IMR-90 (cell line): ENCODE data around the gene ZSWIM9. TPM values are rescaled to one million over a fixed set of nuclear protein-coding genes. Genes with fewer than 3 reads are reported as not detected.

Experiments used
- ATAC-seq: fragments of 200-7000 bp; cut with Tn5 transposase; 2 replicates; pipeline ENCODE4 v1.9.1; 2020; ENCODE audit warnings: low read depth, mild to moderate bottlenecking, moderate library complexity
- BruUV-seq: library from RNA; stranded (reverse); fragments of 400-500 nt; replicated peaks from 2 replicates; lab custom pipeline; 2021; lab: Mats Ljungman, UMichigan
- CTCF ChIA-PET: fragments of 300-600 bp; formaldehyde crosslinking; extraction: SDS; loops from one replicate; lab custom pipeline; 2021; ENCODE audit warnings: antibody characterized with exemption; lab: Yijun Ruan, JAX
- POLR2A ChIA-PET: fragments of 300-600 bp; sonication (Branson Sonifier 250); formaldehyde crosslinking; loops from one replicate; lab custom pipeline; 2022; ENCODE audit warnings: antibody characterized with exemption; ENCODE audit not compliant: unreplicated experiment; lab: Charles Lee
- DNase-seq: peaks from one replicate; pipeline ENCODE4 v3.0.0; 2013
- H2AFZ ChIP-seq: replicated peaks from 2 replicates; pipeline ENCODE3; 2013; ENCODE audit warnings: low read length, mild to moderate bottlenecking; ENCODE audit not compliant: poor library complexity
- H2AK5ac ChIP-seq: 2 replicates; pipeline ENCODE4 v1.6.1; 2013; ENCODE audit warnings: low read depth, low read length, inconsistent platforms
- H2AK9ac ChIP-seq: replicated peaks from 2 replicates; pipeline ENCODE3; 2013; ENCODE audit warnings: mild to moderate bottlenecking, low read depth, low read length, moderate library complexity; ENCODE audit not compliant: poor library complexity
- H2BK120ac ChIP-seq: 2 replicates; pipeline ENCODE4 v1.6.1; 2013; ENCODE audit warnings: low read depth, low read length, inconsistent platforms
- H2BK15ac ChIP-seq: 3 replicates; pipeline ENCODE4 v1.6.1; 2013; ENCODE audit warnings: low read depth, low read length, inconsistent platforms
- H2BK20ac ChIP-seq: 2 replicates; pipeline ENCODE4 v1.6.1; 2013; ENCODE audit warnings: low read depth, mild to moderate bottlenecking, inconsistent platforms, low read length, moderate library complexity
- H2BK5ac ChIP-seq: 2 replicates; pipeline ENCODE4 v1.6.1; 2013; ENCODE audit warnings: mild to moderate bottlenecking, low read depth, low read length, inconsistent platforms; ENCODE audit not compliant: poor library complexity, severe bottlenecking
- H3K14ac ChIP-seq: replicated peaks from 2 replicates; pipeline ENCODE4 v1.6.1; 2013; ENCODE audit warnings: low read depth, low read length, inconsistent platforms
- H3K18ac ChIP-seq: 2 replicates; pipeline ENCODE4 v1.6.1; 2013; ENCODE audit warnings: low read depth, low read length, control low read depth
- H3K23ac ChIP-seq: 2 replicates; pipeline ENCODE4 v1.6.1; 2013; ENCODE audit warnings: low read depth, low read length, inconsistent platforms
- H3K27ac ChIP-seq: 2 replicates; pipeline ENCODE4 v1.5.1; 2013; ENCODE audit warnings: mild to moderate bottlenecking, control low read depth, low read length; ENCODE audit not compliant: insufficient read depth
- H3K27me3 ChIP-seq: 2 replicates; pipeline ENCODE4 v1.6.1; 2013; ENCODE audit warnings: low read length; ENCODE audit not compliant: control insufficient read depth, insufficient read depth
- H3K36me3 ChIP-seq: 2 replicates; pipeline ENCODE4 v1.6.1; 2013; ENCODE audit warnings: low read length, mixed read lengths; ENCODE audit not compliant: control insufficient read depth, insufficient read depth
- H3K4ac ChIP-seq: 2 replicates; pipeline ENCODE4 v1.6.1; 2013; ENCODE audit warnings: low read depth, low read length, inconsistent platforms
- H3K4me1 ChIP-seq: 2 replicates; pipeline ENCODE4 v1.6.1; 2013; ENCODE audit warnings: low read length, mixed read lengths; ENCODE audit not compliant: control insufficient read depth, insufficient read depth
- H3K4me2 ChIP-seq: 2 replicates; pipeline ENCODE4 v1.6.1; 2013; ENCODE audit warnings: low read depth, mild to moderate bottlenecking, control low read depth, low read length, moderate library complexity
- H3K4me3 ChIP-seq: 2 replicates; pipeline ENCODE4 v1.5.1; 2013; ENCODE audit warnings: low read depth, mild to moderate bottlenecking, control low read depth, low read length, moderate library complexity; ENCODE audit not compliant: insufficient read depth
- H3K56ac ChIP-seq: 2 replicates; pipeline ENCODE4 v1.6.1; 2013; ENCODE audit warnings: low read length, inconsistent platforms; ENCODE audit not compliant: insufficient read depth; ENCODE audit errors: extremely low read depth
- H3K79me1 ChIP-seq, 2 experiments: 2 replicates each; pipeline ENCODE4 v1.6.1; 2013; ENCODE audit warnings: low read length in 2 of 2, inconsistent platforms in 1 of 2, low read depth in 1 of 2
- H3K9ac ChIP-seq: 2 replicates; pipeline ENCODE4 v1.6.1; 2013; ENCODE audit warnings: low read depth, low read length, control low read depth
- H3K9me1 ChIP-seq: 2 replicates; pipeline ENCODE4 v1.6.1; 2013; ENCODE audit warnings: low read length, inconsistent platforms; ENCODE audit not compliant: insufficient read depth
- H3K9me3 ChIP-seq: 2 replicates; pipeline ENCODE4 v1.6.1; 2013; ENCODE audit warnings: low read length; ENCODE audit not compliant: control insufficient read depth, insufficient read depth
- H4K20me1 ChIP-seq: 2 replicates; pipeline ENCODE4 v1.6.1; 2013; ENCODE audit warnings: low read length, inconsistent platforms; ENCODE audit not compliant: insufficient read depth
- H4K5ac ChIP-seq: 2 replicates; pipeline ENCODE4 v1.6.1; 2013; ENCODE audit warnings: mild to moderate bottlenecking, low read depth, low read length, control low read depth
- H4K8ac ChIP-seq, 2 experiments: 2 replicates each; pipeline ENCODE4 v1.6.1; 2013; ENCODE audit warnings: low read depth in 2 of 2, low read length in 2 of 2, control low read depth in 1 of 2, inconsistent platforms in 1 of 2
- H4K91ac ChIP-seq: 2 replicates; pipeline ENCODE4 v1.6.1; 2013; ENCODE audit warnings: low read depth, low read length, inconsistent platforms; ENCODE audit not compliant: insufficient read depth
- BHLHE40 ChIP-seq: fragments of 150-350 bp; IDR thresholded peaks from 2 replicates; pipeline ENCODE4 v1.6.1; 2016; ENCODE audit warnings: mild to moderate bottlenecking, low read depth, low read length
- CEBPB ChIP-seq: IDR thresholded peaks from 2 replicates; pipeline ENCODE4 v1.6.1; 2012; ENCODE audit warnings: low read depth, low read length, improper control_type of control experiment
- CHD1 ChIP-seq: IDR thresholded peaks from 2 replicates; pipeline ENCODE4 v1.6.1; 2012; ENCODE audit warnings: low read depth, low read length, improper control_type of control experiment
- FOS ChIP-seq: fragments of 150-350 bp; IDR thresholded peaks from 2 replicates; pipeline ENCODE4 v1.6.1; 2016; ENCODE audit warnings: low read depth, low read length
- MAFK ChIP-seq: IDR thresholded peaks from 2 replicates; pipeline ENCODE4 v1.6.1; 2012; ENCODE audit warnings: low read depth, low read length, improper control_type of control experiment
- MAZ ChIP-seq: IDR thresholded peaks from 2 replicates; pipeline ENCODE4 v1.6.1; 2012; ENCODE audit warnings: low read depth, mild to moderate bottlenecking, low read length, improper control_type of control experiment, moderate library complexity, borderline replicate concordance
- MXI1 ChIP-seq: IDR thresholded peaks from 2 replicates; pipeline ENCODE4 v1.6.1; 2012; ENCODE audit warnings: low read depth, mild to moderate bottlenecking, low read length, moderate library complexity, borderline replicate concordance
- POLR2A ChIP-seq: IDR thresholded peaks from 2 replicates; pipeline ENCODE4 v1.6.1; 2012; ENCODE audit warnings: mild to moderate bottlenecking, low read depth, low read length
- RAD21 ChIP-seq: IDR thresholded peaks from 2 replicates; pipeline ENCODE4 v1.6.1; 2012; ENCODE audit warnings: low read length, improper control_type of control experiment
- RCOR1 ChIP-seq: IDR thresholded peaks from 2 replicates; pipeline ENCODE4 v1.6.1; 2012; ENCODE audit warnings: mild to moderate bottlenecking, low read length, improper control_type of control experiment; ENCODE audit not compliant: insufficient replicate concordance
- RFX5 ChIP-seq: IDR thresholded peaks from 2 replicates; pipeline ENCODE4 v1.8.0; 2012; ENCODE audit warnings: low read depth, mild to moderate bottlenecking, low read length, moderate library complexity
- SMC3 ChIP-seq: fragments of 150-350 bp; IDR thresholded peaks from 2 replicates; pipeline ENCODE4 v1.6.1; 2016; ENCODE audit warnings: low read depth, mild to moderate bottlenecking, antibody characterized with exemption, low read length, moderate library complexity
- WGBS, 2 experiments: methylation state at CpG; one replicate each; pipeline versions ENCODE4 v1.1.5 to v1.1.7; 2013; ENCODE audit warnings: missing lambda C conversion rate in 2 of 2; ENCODE audit not compliant: insufficient read length in 1 of 2; ENCODE audit errors: extremely low coverage in 2 of 2; 5-methylcytosine and 5-hydroxymethylcytosine counted together
- dilution Hi-C: fragments of 300-500 bp; cut with HindIII; formaldehyde crosslinking; loops from one replicate; pipeline ENCODE4 v1.14.3; 2018; ENCODE audit warnings: low sequenced_read_pairs; ENCODE audit not compliant: unreplicated experiment
- in situ Hi-C: fragments of 300-500 bp; cut with MboI; formaldehyde crosslinking; loops from 3 replicates; pipeline ENCODE4 v1.14.3; 2019; ENCODE audit warnings: low sequenced_read_pairs, inconsistent platforms, mixed read lengths
- intact Hi-C: fragments of 100-400 bp; cut with micrococcal nuclease; formaldehyde crosslinking; loops from 2 replicates; pipeline ENCODE4 v1.10.0; 2022
- polyA plus RNA-seq, 3 experiments: library from polyadenylated mRNA; depleted of rRNA; stranded (reverse); fragments of >200 nt; gene quantifications; 2 replicates each; pipeline ENCODE4 v1.2.3, GENCODE V29; 2012; ENCODE audit warnings: low replicate concordance in 1 of 3
- total RNA-seq: library from RNA; depleted of rRNA; stranded (reverse); fragments of >200 nt; gene quantifications from 2 replicates; pipeline ENCODE4 v1.2.3, GENCODE V29; 2012
- TF ChIP-seq, protein P1 (sequence below): conservative IDR thresholded peaks from 2 replicates; pipeline ENCODE4 v1.5.1; 2012; ENCODE audit warnings: mild to moderate bottlenecking, low read depth, low read length, improper control_type of control experiment
- TF ChIP-seq, protein P2 (sequence below): fragments of 150-350 bp; IDR thresholded peaks from 2 replicates; pipeline ENCODE4 v1.6.1; 2017; ENCODE audit warnings: mild to moderate bottlenecking, antibody characterized with exemption, low read length, low read depth

ZSWIM9 gene
- total and polyA plus RNA-seq, 2 of the 4 experiments (the other 2 are of a cell fraction) = 0.54 to 2.2 TPM

DNA sequence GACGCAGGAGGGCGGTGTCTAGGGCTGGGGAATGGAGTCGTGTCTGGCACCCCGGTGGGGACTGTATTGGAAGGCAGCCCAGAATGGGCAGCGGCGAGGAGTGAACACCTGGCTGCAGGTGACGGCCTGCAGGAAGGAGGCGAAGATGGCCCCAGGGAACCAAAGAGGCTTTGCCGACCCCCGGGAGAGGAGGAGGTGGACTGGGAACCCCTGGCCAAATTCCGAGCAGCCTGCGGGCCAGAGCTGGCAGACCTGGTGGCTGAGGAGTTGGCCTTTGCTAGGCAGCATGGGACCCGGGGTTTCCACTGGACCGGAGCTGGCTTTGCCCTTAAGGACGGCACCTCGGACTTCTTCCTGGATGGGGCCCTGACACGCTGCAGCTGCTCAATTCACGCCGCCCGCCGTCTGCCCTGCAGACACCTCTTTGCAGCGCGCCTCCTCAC is 25.9 kb downstream of the ZSWIM9 start:
- no peak overlapping the region for H4K91ac ChIP-seq
- DNase-seq (no peak), ATAC-seq (peak; percentile 16; the same call in 1 of the 2 replicates)
- peaks cover 0 to 4% of the 10 kb centered on the region in 2 experiments; a peak in 2 of 4 replicates for H3K79me1 ChIP-seq
- no peak overlapping the region for H3K23ac ChIP-seq
- H4K5ac ChIP-seq = no peak overlapping the region
- H3K4ac ChIP-seq = no peak overlapping the region
- H2BK120ac ChIP-seq = no peak overlapping the region
- H3K9me3 ChIP-seq = no peaks in the 10 kb centered on the region
- H3K4me3 ChIP-seq = no peak overlapping the region
- H2BK5ac ChIP-seq = no peak overlapping the region
- no peak overlapping the region for H2BK15ac ChIP-seq
- H2AK5ac ChIP-seq = no peak overlapping the region
- H3K36me3 ChIP-seq = no peaks in the 10 kb centered on the region
- no peak overlapping the region for H3K56ac ChIP-seq
- no peak overlapping the region for H2AFZ ChIP-seq
- H3K14ac ChIP-seq = no peak overlapping the region
- no peak overlapping the region for H3K4me2 ChIP-seq
- in situ Hi-C loops (no loop called here), dilution Hi-C loops (no loop called here), intact Hi-C loops (no loop called here)
- H3K18ac ChIP-seq = no peak overlapping the region
- H3K9ac ChIP-seq = no peak overlapping the region
- no TSS peak for BruUV-seq
- no peak overlapping the region for H3K27ac ChIP-seq
- CTCF ChIA-PET = interaction anchor here (0.6 kb wide), 1 partner anchor 23 kb away, joined by 3 read pairs; no protein-coding TSS in a partner anchor
- H4K20me1 ChIP-seq = peaks cover 4% of the 10 kb centered on the region; the same call in 1 of the 2 replicates
- WGBS, 2 experiments = 63% methylated on average over 13 of the region's 23 CpGs; no CpG with 5 or more reads in 1 of the 2 experiments
- no peaks in the 10 kb centered on the region for H3K4me1 ChIP-seq
- peaks cover 4% of the 10 kb centered on the region for H3K9me1 ChIP-seq
- POLR2A ChIA-PET = interaction anchor here (0.7 kb wide), 1 partner anchor 48 kb away, joined by 7 read pairs; no protein-coding TSS in a partner anchor
- H2BK20ac ChIP-seq = no peak overlapping the region
- no peak overlapping the region for H2AK9ac ChIP-seq
- no peak for TF ChIP-seq RAD21
- no peak for TF ChIP-seq CEBPB
- no peak for TF ChIP-seq RFX5
- no peak for TF ChIP-seq RCOR1
- TF ChIP-seq MAZ = no peak
- no peak for TF ChIP-seq POLR2A
- no peak for TF ChIP-seq SMC3
- no peak for TF ChIP-seq BHLHE40
- TF ChIP-seq CHD1 = no peak
- no peak for TF ChIP-seq MXI1
- no peak for TF ChIP-seq MAFK
- TF ChIP-seq, protein P1, sequence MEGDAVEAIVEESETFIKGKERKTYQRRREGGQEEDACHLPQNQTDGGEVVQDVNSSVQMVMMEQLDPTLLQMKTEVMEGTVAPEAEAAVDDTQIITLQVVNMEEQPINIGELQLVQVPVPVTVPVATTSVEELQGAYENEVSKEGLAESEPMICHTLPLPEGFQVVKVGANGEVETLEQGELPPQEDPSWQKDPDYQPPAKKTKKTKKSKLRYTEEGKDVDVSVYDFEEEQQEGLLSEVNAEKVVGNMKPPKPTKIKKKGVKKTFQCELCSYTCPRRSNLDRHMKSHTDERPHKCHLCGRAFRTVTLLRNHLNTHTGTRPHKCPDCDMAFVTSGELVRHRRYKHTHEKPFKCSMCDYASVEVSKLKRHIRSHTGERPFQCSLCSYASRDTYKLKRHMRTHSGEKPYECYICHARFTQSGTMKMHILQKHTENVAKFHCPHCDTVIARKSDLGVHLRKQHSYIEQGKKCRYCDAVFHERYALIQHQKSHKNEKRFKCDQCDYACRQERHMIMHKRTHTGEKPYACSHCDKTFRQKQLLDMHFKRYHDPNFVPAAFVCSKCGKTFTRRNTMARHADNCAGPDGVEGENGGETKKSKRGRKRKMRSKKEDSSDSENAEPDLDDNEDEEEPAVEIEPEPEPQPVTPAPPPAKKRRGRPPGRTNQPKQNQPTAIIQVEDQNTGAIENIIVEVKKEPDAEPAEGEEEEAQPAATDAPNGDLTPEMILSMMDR = no peak
- no peak for TF ChIP-seq FOS
- TF ChIP-seq, protein P2, sequence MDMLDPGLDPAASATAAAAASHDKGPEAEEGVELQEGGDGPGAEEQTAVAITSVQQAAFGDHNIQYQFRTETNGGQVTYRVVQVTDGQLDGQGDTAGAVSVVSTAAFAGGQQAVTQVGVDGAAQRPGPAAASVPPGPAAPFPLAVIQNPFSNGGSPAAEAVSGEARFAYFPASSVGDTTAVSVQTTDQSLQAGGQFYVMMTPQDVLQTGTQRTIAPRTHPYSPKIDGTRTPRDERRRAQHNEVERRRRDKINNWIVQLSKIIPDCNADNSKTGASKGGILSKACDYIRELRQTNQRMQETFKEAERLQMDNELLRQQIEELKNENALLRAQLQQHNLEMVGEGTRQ = no peak
- H3K27me3 ChIP-seq = no peaks in the 10 kb centered on the region
- no peak overlapping the region for H4K8ac ChIP-seq
